Loucy (cell line): ENCODE data around the gene RPP25L.

Experiments
- EZH2phosphoT487 ChIP-seq: fragments of 200-600 bp; IDR thresholded peaks from 2 replicates; pipeline ENCODE4 v1.6.1; 2018; ENCODE audit warnings: antibody characterized with exemption, mild to moderate bottlenecking, moderate library complexity, borderline replicate concordance
- TF ChIP-seq, protein P1 (sequence below): fragments of 200-600 bp; sonication (generic); conservative IDR thresholded peaks from 2 replicates; pipeline ENCODE4 v1.5.1; 2014; ENCODE audit warnings: mild to moderate bottlenecking, antibody characterized with exemption, low read length

DNA sequence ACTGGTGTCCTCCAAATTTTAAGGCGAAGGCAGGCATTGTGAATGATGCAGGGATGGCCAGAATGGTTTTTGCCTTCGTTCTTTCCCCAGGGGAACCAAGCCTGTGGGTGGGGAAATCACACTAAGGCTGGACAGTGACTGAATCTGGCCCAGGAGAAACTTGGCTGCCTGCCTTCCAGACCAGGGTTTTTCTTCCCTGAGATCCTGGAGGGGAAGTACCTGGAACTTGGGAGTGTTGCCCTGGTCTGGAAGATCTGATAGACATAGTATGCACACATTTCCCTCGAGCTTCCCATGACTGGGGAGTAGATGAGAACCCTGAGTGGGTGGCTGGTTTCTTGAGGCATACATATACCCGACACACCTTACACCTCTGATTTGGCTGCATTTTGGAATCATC lies 39.4 kb upstream of the RPP25L start:
- TF ChIP-seq, protein P1, sequence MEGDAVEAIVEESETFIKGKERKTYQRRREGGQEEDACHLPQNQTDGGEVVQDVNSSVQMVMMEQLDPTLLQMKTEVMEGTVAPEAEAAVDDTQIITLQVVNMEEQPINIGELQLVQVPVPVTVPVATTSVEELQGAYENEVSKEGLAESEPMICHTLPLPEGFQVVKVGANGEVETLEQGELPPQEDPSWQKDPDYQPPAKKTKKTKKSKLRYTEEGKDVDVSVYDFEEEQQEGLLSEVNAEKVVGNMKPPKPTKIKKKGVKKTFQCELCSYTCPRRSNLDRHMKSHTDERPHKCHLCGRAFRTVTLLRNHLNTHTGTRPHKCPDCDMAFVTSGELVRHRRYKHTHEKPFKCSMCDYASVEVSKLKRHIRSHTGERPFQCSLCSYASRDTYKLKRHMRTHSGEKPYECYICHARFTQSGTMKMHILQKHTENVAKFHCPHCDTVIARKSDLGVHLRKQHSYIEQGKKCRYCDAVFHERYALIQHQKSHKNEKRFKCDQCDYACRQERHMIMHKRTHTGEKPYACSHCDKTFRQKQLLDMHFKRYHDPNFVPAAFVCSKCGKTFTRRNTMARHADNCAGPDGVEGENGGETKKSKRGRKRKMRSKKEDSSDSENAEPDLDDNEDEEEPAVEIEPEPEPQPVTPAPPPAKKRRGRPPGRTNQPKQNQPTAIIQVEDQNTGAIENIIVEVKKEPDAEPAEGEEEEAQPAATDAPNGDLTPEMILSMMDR: no peak
- TF ChIP-seq EZH2phosphoT487: no peak
